GM21515 (cell line): ENCODE measurements around the gene ETV3.

Experiments used
- ATAC-seq: cut with Tn5 transposase; IDR thresholded peaks from one replicate; pipeline ENCODE4 v1.9.1; 2021; ENCODE audit not compliant: unreplicated experiment

Gene ETV3

GRCh38 chr1:157095091-157095490, 43.1 kb downstream of the ETV3 start:
- no peak for ATAC-seq

- no peak for ATAC-seq
Observed at GRCh38 chr1:157092831-157093230, 45.4 kb downstream of the ETV3 start.

- ATAC-seq = no peak
Observed at GRCh38 chr1:157091668-157092273, 46.4 kb downstream of the ETV3 start.

GRCh38 chr1:157091186-157091585, 47.0 kb downstream of the ETV3 start:
- ATAC-seq = no peak

GRCh38 chr1:157090771-157091170, 47.4 kb downstream of the ETV3 start:
- ATAC-seq = no peak

- no peak for ATAC-seq
Observed at GRCh38 chr1:157090196-157090647, 48.0 kb downstream of the ETV3 start.

GRCh38 chr1:157089789-157090188, 48.4 kb downstream of the ETV3 start:
- ATAC-seq = no peak

- no peak for ATAC-seq
Observed at GRCh38 chr1:157088607-157089006, 49.6 kb downstream of the ETV3 start.

GRCh38 chr1:157087030-157087429, 51.2 kb downstream of the ETV3 start:
- ATAC-seq = no peak

- ATAC-seq = no peak
Observed at GRCh38 chr1:157086299-157086698, 51.9 kb downstream of the ETV3 start.

- ATAC-seq = no peak
Observed at GRCh38 chr1:157085421-157085820, 52.8 kb downstream of the ETV3 start.

GRCh38 chr1:157084720-157085119, 53.5 kb downstream of the ETV3 start:
- no peak for ATAC-seq

GRCh38 chr1:157081707-157082106, 56.5 kb downstream of the ETV3 start:
- no peak for ATAC-seq

GRCh38 chr1:157080714-157081113, 57.5 kb downstream of the ETV3 start:
- ATAC-seq = no peak

- no peak for ATAC-seq
Observed at GRCh38 chr1:157077394-157077793, 60.8 kb downstream of the ETV3 start.

GRCh38 chr1:157073944-157074685, 64.1 kb downstream of the ETV3 start:
- no peak for ATAC-seq
